H9 (cell line): ENCODE results near the gene CEP83. TPM values are rescaled to one million over a fixed set of nuclear protein-coding genes. Genes with fewer than 3 reads are reported as not detected.

Experiments used
- DNase-seq: peaks from one replicate; pipeline ENCODE4 v3.0.0-alpha.2; 2017
- H2AFZ ChIP-seq: one replicate; pipeline ENCODE4 v1.6.1; 2013; ENCODE audit warnings: mild to moderate bottlenecking, low read length, control low read depth, moderate library complexity
- H2AK5ac ChIP-seq: 2 replicates; pipeline ENCODE4 v1.6.1; 2013; ENCODE audit warnings: low read length, control low read depth, mixed read lengths; ENCODE audit not compliant: insufficient read length
- H2BK120ac ChIP-seq: one replicate; pipeline ENCODE4 v1.6.1; 2013; ENCODE audit warnings: low read depth, mild to moderate bottlenecking, low read length, control low read depth, inconsistent platforms; ENCODE audit not compliant: poor library complexity, severe bottlenecking
- H2BK12ac ChIP-seq: 2 replicates; pipeline ENCODE4 v1.6.1; 2013; ENCODE audit warnings: low read length, control low read depth, mixed read lengths, low read depth; ENCODE audit not compliant: insufficient read length
- H2BK15ac ChIP-seq: 2 replicates; pipeline ENCODE4 v1.6.1; 2013; ENCODE audit warnings: low read depth, low read length, control low read depth
- H2BK20ac ChIP-seq: one replicate; pipeline ENCODE4 v1.6.1; 2013; ENCODE audit warnings: low read depth, mild to moderate bottlenecking, low read length, control low read depth, inconsistent platforms; ENCODE audit not compliant: poor library complexity, severe bottlenecking
- H2BK5ac ChIP-seq: 2 replicates; pipeline ENCODE4 v1.6.1; 2013; ENCODE audit warnings: low read length, control low read depth, mixed read lengths; ENCODE audit not compliant: insufficient read length
- H3K14ac ChIP-seq: 2 replicates; pipeline ENCODE4 v1.6.1; 2013; ENCODE audit warnings: low read length, control low read depth; ENCODE audit not compliant: insufficient read depth
- H3K18ac ChIP-seq: 2 replicates; pipeline ENCODE4 v1.6.1; 2013; ENCODE audit warnings: low read depth, mild to moderate bottlenecking, mixed read lengths, low read length, control low read depth; ENCODE audit not compliant: insufficient read length
- H3K23ac ChIP-seq: 2 replicates; pipeline ENCODE4 v1.6.1; 2013; ENCODE audit warnings: low read length, control low read depth, mixed read lengths, low read depth; ENCODE audit not compliant: insufficient read length
- H3K23me2 ChIP-seq: 2 replicates; pipeline ENCODE4 v1.6.1; 2013; ENCODE audit warnings: low read depth, mild to moderate bottlenecking, mixed read lengths, low read length, control low read depth; ENCODE audit not compliant: insufficient read length, poor library complexity, severe bottlenecking
- H3K27ac ChIP-seq: 2 replicates; pipeline ENCODE4 v1.5.1; 2013; ENCODE audit warnings: low read length, control low read depth, mixed read lengths, low read depth; ENCODE audit not compliant: insufficient read length
- H3K27me3 ChIP-seq: 2 replicates; pipeline ENCODE4 v1.6.1; 2013; ENCODE audit warnings: low read length, control low read depth, inconsistent platforms; ENCODE audit not compliant: insufficient read depth
- H3K4ac ChIP-seq: 2 replicates; pipeline ENCODE4 v1.6.1; 2013; ENCODE audit warnings: low read depth, mild to moderate bottlenecking, control low read depth, inconsistent platforms, low read length, moderate library complexity
- H3K4me1 ChIP-seq: 2 replicates; pipeline ENCODE4 v1.6.1; 2013; ENCODE audit warnings: low read length, control low read depth, inconsistent platforms; ENCODE audit not compliant: insufficient read depth
- H3K4me2 ChIP-seq: 2 replicates; pipeline ENCODE4 v1.6.1; 2013; ENCODE audit warnings: low read length, control low read depth, mixed read lengths; ENCODE audit not compliant: insufficient read length, insufficient read depth
- H3K56ac ChIP-seq: 2 replicates; pipeline ENCODE4 v1.6.1; 2013; ENCODE audit warnings: low read depth, mild to moderate bottlenecking, mixed read lengths, low read length, control low read depth; ENCODE audit not compliant: insufficient read length
- H3K79me1 ChIP-seq: 2 replicates; pipeline ENCODE4 v1.6.1; 2013; ENCODE audit warnings: low read depth, mild to moderate bottlenecking, moderate library complexity, low read length, control low read depth, inconsistent platforms; ENCODE audit not compliant: insufficient read depth, poor library complexity, severe bottlenecking
- H3K79me2 ChIP-seq: 2 replicates; pipeline ENCODE4 v1.6.1; 2013; ENCODE audit warnings: low read length, control low read depth, inconsistent platforms; ENCODE audit not compliant: insufficient read depth
- H3K9ac ChIP-seq: 2 replicates; pipeline ENCODE4 v1.6.1; 2013; ENCODE audit warnings: low read length, control low read depth, mixed read lengths; ENCODE audit not compliant: insufficient read length; ENCODE audit errors: extremely low read depth
- H3K9me3 ChIP-seq: one replicate; pipeline ENCODE4 v1.6.1; 2013; ENCODE audit warnings: low read depth, low read length, inconsistent platforms; ENCODE audit not compliant: control insufficient read depth
- H3T11ph ChIP-seq: one replicate; pipeline ENCODE4 v1.6.1; 2013; ENCODE audit warnings: mild to moderate bottlenecking, low read length, control low read depth, inconsistent platforms
- H4K20me1 ChIP-seq: one replicate; pipeline ENCODE4 v1.6.1; 2013; ENCODE audit not compliant: control insufficient read depth, insufficient read length, insufficient read depth
- H4K5ac ChIP-seq: 2 replicates; pipeline ENCODE4 v1.6.1; 2013; ENCODE audit warnings: low read depth, mild to moderate bottlenecking, mixed read lengths, low read length, control low read depth; ENCODE audit not compliant: insufficient read length
- H4K8ac ChIP-seq: replicated peaks from 2 replicates; pipeline ENCODE4 v1.6.1; 2013; ENCODE audit warnings: low read length, control low read depth, mixed read lengths, low read depth; ENCODE audit not compliant: insufficient read length
- H4K91ac ChIP-seq: 2 replicates; pipeline ENCODE4 v1.6.1; 2013; ENCODE audit warnings: low read depth, mild to moderate bottlenecking, moderate library complexity, mixed read lengths, low read length, control low read depth; ENCODE audit not compliant: insufficient read length
- H3K27ac Mint-ChIP-seq, 3 experiments: 2 replicates in 2 of 3; 3 replicates in 1 of 3; pipeline ENCODE4 v1.8.0; 2020 to 2021; ENCODE audit warnings: mixed read lengths in 3 of 3, mild to moderate bottlenecking in 1 of 3, moderate library complexity in 1 of 3
- H3K27me3 Mint-ChIP-seq: 2 replicates; pipeline ENCODE4 v1.8.0; 2021; ENCODE audit warnings: low read depth, mild to moderate bottlenecking, moderate library complexity, mixed read lengths
- H3K36me3 Mint-ChIP-seq, 3 experiments: 2 replicates in 2 of 3; 3 replicates in 1 of 3; pipeline ENCODE4 v1.8.0; 2020 to 2021; ENCODE audit warnings: low read depth in 3 of 3, mixed read lengths in 3 of 3; ENCODE audit not compliant: insufficient read depth in 1 of 3
- H3K4me1 Mint-ChIP-seq, 2 experiments: 2 replicates each; pipeline ENCODE4 v1.8.0; 2020; ENCODE audit warnings: mixed read lengths in 2 of 2
- H3K4me3 Mint-ChIP-seq, 2 experiments: 2 replicates in 1 of 2; 3 replicates in 1 of 2; pipeline ENCODE4 v1.8.0; 2020 to 2021; ENCODE audit warnings: mild to moderate bottlenecking in 2 of 2, mixed read lengths in 2 of 2, moderate library complexity in 1 of 2
- H3K9me3 Mint-ChIP-seq, 2 experiments: 2 replicates in 1 of 2; 3 replicates in 1 of 2; pipeline ENCODE4 v1.8.0; 2020; ENCODE audit warnings: mild to moderate bottlenecking in 2 of 2, mixed read lengths in 2 of 2, moderate library complexity in 1 of 2
- WGBS: extraction: QIAGEN DNeasy Blood & Tissue Kit; methylation state at CpG from one replicate; pipeline ENCODE4 v1.1.7; 2013; ENCODE audit warnings: missing lambda C conversion rate, low lambda C conversion rate, mixed read lengths; ENCODE audit not compliant: insufficient read length; ENCODE audit errors: extremely low coverage; 5-methylcytosine and 5-hydroxymethylcytosine counted together
- total RNA-seq: library from RNA; stranded (reverse); gene quantifications from 2 replicates; pipeline ENCODE4 v1.2.1, GENCODE V29; 2021
- TF ChIP-seq, protein P1 (sequence below): fragments of 200-600 bp; sonication (generic); conservative IDR thresholded peaks from 3 replicates; pipeline ENCODE4 v1.8.0; 2021; ENCODE audit warnings: antibody characterized with exemption, mild to moderate bottlenecking

CEP83 gene
- total RNA-seq, 1 experiment from 2014 or later = 26.5 TPM

DNA sequence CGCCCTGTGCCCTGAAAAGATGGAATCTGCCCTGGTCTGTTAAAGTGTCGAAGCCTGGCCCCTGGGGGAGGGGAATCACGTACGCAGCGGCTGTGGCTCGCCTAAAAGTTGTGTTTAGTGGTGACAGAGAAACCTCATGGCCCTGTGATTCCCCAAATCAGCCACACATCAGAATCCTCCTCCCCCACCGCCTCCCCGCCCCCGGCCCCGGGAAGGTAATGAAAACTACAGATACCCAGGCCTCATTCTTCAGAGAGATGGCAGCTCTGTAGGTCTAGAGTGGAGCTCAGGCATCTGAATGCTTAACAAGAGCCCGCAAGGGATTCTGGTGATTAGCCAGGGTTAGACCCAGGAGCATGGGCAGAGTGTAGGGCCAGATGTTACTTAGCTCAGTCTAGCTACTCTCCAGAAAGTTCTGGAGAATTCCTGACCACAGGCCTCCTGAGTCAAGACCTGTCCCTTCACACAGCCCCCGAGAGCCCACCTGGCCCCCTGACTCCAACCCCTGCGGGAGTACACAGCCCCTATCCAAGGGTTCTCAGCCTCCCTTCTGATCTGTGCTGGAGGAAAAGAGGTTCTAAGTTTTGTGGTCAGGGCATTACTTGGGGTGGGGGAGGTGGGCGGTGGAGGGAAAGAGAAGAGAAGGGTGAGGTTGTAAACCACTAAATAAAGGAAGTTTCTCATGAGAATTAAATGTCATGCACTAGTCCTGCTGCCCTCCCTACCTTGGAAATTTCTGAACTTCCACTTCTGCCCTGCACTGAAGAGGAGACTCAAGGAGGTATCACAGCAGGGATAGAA is 196.5 kb downstream of the CEP83 start:
- Histone ChIP-seq H2BK120ac (no peak overlapping the region), H3K56ac (no peak overlapping the region), H3K4me2 (no peak overlapping the region), H4K5ac (no peak overlapping the region), H2AFZ (no peak overlapping the region), H4K91ac (no peak overlapping the region), H3K14ac (peak overlapping the region; percentile 11; the same call in 1 of the 2 replicates), H3K27ac (peak overlapping the region; percentile 1), H3K18ac (peak overlapping the region; percentile 23), H2BK5ac (no peak overlapping the region), H2AK5ac (no peak overlapping the region), H4K8ac (no peak overlapping the region), H3K9me3 (no peaks in the 10 kb centered on the region), H4K20me1 (no peaks in the 10 kb centered on the region), H2BK12ac (peak overlapping the region; percentile 47), H3K79me1 (no peaks in the 10 kb centered on the region), H3K27me3 (no peaks in the 10 kb centered on the region), H3K9ac (no peak overlapping the region), H3K4ac (no peak overlapping the region; the same call in 1 of the 2 replicates), H3K23ac (no peak overlapping the region), H2BK20ac (peak overlapping the region; percentile 60), H3K23me2 (no peaks in the 10 kb centered on the region), H2BK15ac (no peak overlapping the region), H3K79me2 (no peaks in the 10 kb centered on the region), H3K4me1 (peaks cover 18% of the 10 kb centered on the region; the same call in 1 of the 2 replicates), H3T11ph (no peak overlapping the region)
- DNase-seq = no peak
- Mint-ChIP-seq H3K4me3 (0 out of 5 replicates have a peak overlapping the region, but pooled peaks of 1 of the 2 experiments have one; percentile 19), H3K4me1 (peaks cover 60 to 66% of the 10 kb centered on the region in 2 experiments), H3K36me3 (peaks cover 0 to 9% (median 4%) of the 10 kb centered on the region in 3 experiments; a peak in 4 of 7 replicates), H3K9me3 (peaks cover 0 to 2% of the 10 kb centered on the region in 2 experiments; a peak in 2 of 5 replicates), H3K27ac (peak overlapping the region in 2 of 3 experiments; percentile 68 to 99; a peak in 4 of 7 replicates), H3K27me3 (peaks cover 13% of the 10 kb centered on the region)
- no CpG with 5 or more reads among the region's 14 CpGs for WGBS
- TF ChIP-seq, protein P1, sequence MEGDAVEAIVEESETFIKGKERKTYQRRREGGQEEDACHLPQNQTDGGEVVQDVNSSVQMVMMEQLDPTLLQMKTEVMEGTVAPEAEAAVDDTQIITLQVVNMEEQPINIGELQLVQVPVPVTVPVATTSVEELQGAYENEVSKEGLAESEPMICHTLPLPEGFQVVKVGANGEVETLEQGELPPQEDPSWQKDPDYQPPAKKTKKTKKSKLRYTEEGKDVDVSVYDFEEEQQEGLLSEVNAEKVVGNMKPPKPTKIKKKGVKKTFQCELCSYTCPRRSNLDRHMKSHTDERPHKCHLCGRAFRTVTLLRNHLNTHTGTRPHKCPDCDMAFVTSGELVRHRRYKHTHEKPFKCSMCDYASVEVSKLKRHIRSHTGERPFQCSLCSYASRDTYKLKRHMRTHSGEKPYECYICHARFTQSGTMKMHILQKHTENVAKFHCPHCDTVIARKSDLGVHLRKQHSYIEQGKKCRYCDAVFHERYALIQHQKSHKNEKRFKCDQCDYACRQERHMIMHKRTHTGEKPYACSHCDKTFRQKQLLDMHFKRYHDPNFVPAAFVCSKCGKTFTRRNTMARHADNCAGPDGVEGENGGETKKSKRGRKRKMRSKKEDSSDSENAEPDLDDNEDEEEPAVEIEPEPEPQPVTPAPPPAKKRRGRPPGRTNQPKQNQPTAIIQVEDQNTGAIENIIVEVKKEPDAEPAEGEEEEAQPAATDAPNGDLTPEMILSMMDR = no peak
